H1 (cell line): ENCODE results near the gene NOSIP.

Experiments
- ASH2L ChIP-seq: fragments of 200-600, 300-600 bp; sonication (generic); IDR thresholded peaks from one replicate; pipeline ENCODE4 v1.7.1; 2017; ENCODE audit warnings: low read length
- CTCF ChIP-seq, 3 experiments: IDR thresholded peaks; 1 replicate in 2 of 3; 2 replicates in 1 of 3; pipeline versions ENCODE4 v1.5.1 to v1.6.1; 2011; ENCODE audit warnings: low read length in 3 of 3, mild to moderate bottlenecking in 3 of 3, inconsistent platforms in 2 of 3, low read depth in 1 of 3, moderate library complexity in 1 of 3; ENCODE audit not compliant: insufficient read depth in 1 of 3; ENCODE audit errors: control extremely low read depth in 1 of 3
- EP300 ChIP-seq, 2 experiments: IDR thresholded peaks; 1 replicate in 1 of 2; 2 replicates in 1 of 2; pipeline ENCODE4 v1.6.1; 2011 to 2012; ENCODE audit warnings: low read depth in 2 of 2, low read length in 2 of 2, mild to moderate bottlenecking in 2 of 2, borderline replicate concordance in 1 of 2, inconsistent platforms in 1 of 2, moderate library complexity in 1 of 2
- HDAC2 ChIP-seq, 2 experiments: fragments of 300-600 bp in 1 of 2; sonication (generic) in 1 of 2; IDR thresholded peaks; 2 replicates each; pipeline ENCODE4 v1.6.1; 2011 to 2012; ENCODE audit warnings: low read depth in 2 of 2, low read length in 2 of 2, mild to moderate bottlenecking in 2 of 2, moderate library complexity in 2 of 2, borderline replicate concordance in 1 of 2, inconsistent platforms in 1 of 2
- JUND ChIP-seq: IDR thresholded peaks from 2 replicates; pipeline ENCODE4 v1.6.1; 2011; ENCODE audit warnings: mild to moderate bottlenecking, improper control_type of control experiment, low read length
- PHF8 ChIP-seq: fragments of 200-600 bp; sonication (generic); conservative IDR thresholded peaks from 2 replicates; pipeline ENCODE4 v1.7.1; 2012; ENCODE audit warnings: low read depth, mild to moderate bottlenecking, inconsistent platforms, low read length, moderate library complexity
- POLR2A ChIP-seq, 2 experiments: IDR thresholded peaks; 1 replicate in 1 of 2; 2 replicates in 1 of 2; pipeline ENCODE4 v1.6.1; 2011; ENCODE audit warnings: low read depth in 2 of 2, low read length in 2 of 2, mild to moderate bottlenecking in 2 of 2; ENCODE audit errors: control extremely low read depth in 1 of 2
- RAD21 ChIP-seq, 2 experiments: IDR thresholded peaks in 1 of 2; conservative IDR thresholded peaks in 1 of 2; 2 replicates each; pipeline ENCODE4 v1.6.1; 2011; ENCODE audit warnings: low read depth in 2 of 2, low read length in 2 of 2, improper control_type of control experiment in 1 of 2, inconsistent platforms in 1 of 2, mild to moderate bottlenecking in 1 of 2, moderate library complexity in 1 of 2
- SIRT6 ChIP-seq: IDR thresholded peaks from one replicate; pipeline ENCODE4 v1.7.1; 2012; ENCODE audit warnings: low read length, inconsistent platforms
- SP1 ChIP-seq: IDR thresholded peaks from 2 replicates; pipeline ENCODE4 v1.6.1; 2011; ENCODE audit warnings: low read depth, low read length
- TBP ChIP-seq: IDR thresholded peaks from 2 replicates; pipeline ENCODE4 v1.6.1; 2011; ENCODE audit warnings: low read depth, low read length, improper control_type of control experiment
- USF2 ChIP-seq: IDR thresholded peaks from 2 replicates; pipeline ENCODE4 v1.6.1; 2011; ENCODE audit warnings: low read length, improper control_type of control experiment
- YY1 ChIP-seq: IDR thresholded peaks from 2 replicates; pipeline ENCODE4 v1.6.1; 2011; ENCODE audit warnings: low read depth, mild to moderate bottlenecking, low read length

- no peak for TF ChIP-seq SIRT6
- peak in 1 of 2 experiments; percentile 24; a peak in 1 of 3 replicates for TF ChIP-seq POLR2A (IDR thresholded peaks at IDR 0.05; ENCODE audit: control extremely low read depth in 1 of 2, low read depth in 2 of 2, low read length in 2 of 2)
- TF ChIP-seq PHF8, result no peak
- TF ChIP-seq EP300 (IDR thresholded peaks at IDR 0.05; ENCODE audit: borderline replicate concordance in 1 of 2, low read depth in 2 of 2, low read length in 2 of 2), result no peak
- TF ChIP-seq YY1, result no peak
- no peak for TF ChIP-seq HDAC2 (IDR thresholded peaks at IDR 0.05; ENCODE audit: borderline replicate concordance in 1 of 2, low read depth in 2 of 2, low read length in 2 of 2)
- TF ChIP-seq USF2, result no peak
- TF ChIP-seq JUND, result no peak
- TF ChIP-seq TBP, result no peak
- TF ChIP-seq RAD21 (IDR thresholded peaks at IDR 0.05 in 1 of 2, conservative IDR thresholded peaks at IDR 0.05 in 1 of 2; ENCODE audit: low read depth in 2 of 2, low read length in 2 of 2), result no peak
- no peak for TF ChIP-seq CTCF (IDR thresholded peaks at IDR 0.05; ENCODE audit: control extremely low read depth in 1 of 3, insufficient read depth in 1 of 3, low read depth in 1 of 3, low read length in 3 of 3)
- no peak for TF ChIP-seq SP1
- no peak for TF ChIP-seq ASH2L
These were observed 49.3 kb upstream of the NOSIP start for GRCh38 chr19:49629659-49630058.
